ENCODE measurements around the gene B3GNT4. TPM values are rescaled to one million over a fixed set of nuclear protein-coding genes. Genes with fewer than 3 reads are reported as not detected.

B3GNT4 gene
- total and polyA plus RNA-seq, 2 of the 8 experiments (the other 6 are each of a cell fraction or from before 2014, with no cell fraction given), result 1.1 to 1.4 TPM

DNA sequence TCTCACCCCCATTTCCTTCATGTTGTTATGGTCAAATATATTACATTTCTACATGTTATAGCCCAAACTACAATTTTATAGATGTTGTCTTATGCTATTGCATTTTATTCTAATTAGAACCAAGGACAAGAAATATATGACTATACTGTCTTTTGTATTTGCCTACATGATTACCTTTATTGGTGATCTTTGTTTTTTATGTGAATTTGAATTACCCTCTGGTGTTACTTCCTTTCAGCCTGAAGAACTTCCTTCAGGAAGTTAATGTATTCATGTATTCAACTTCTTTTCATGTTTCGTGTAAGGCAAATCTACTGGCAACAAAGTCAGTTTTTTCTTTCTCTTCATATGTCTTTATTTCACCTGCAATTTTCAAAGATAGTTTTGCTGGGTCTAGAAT is 8.7 kb upstream of the B3GNT4 start:
- no peaks in the 10 kb centered on the region for H3K9me3 ChIP-seq (ENCODE audit: insufficient read depth in 2 of 2, low read depth in 1 of 2, low read length in 1 of 2)
- POLR2A ChIA-PET (ENCODE audit: partially characterized antibody), result interaction anchor here (0.8 kb wide), 1 partner anchor 114 kb away, joined by 5 read pairs; no protein-coding TSS in a partner anchor
- FAIRE-seq (no peak), DNase-seq (ENCODE audit: low read depth in 1 of 2, low spot score in 2 of 2) (no peak)
- H3K56ac ChIP-seq (replicated peaks; ENCODE audit: insufficient read length, low read depth, low read length), result no peak overlapping the region
- H4K8ac ChIP-seq (ENCODE audit: extremely low read depth, insufficient read depth, low read length), result no peak overlapping the region
- H2BK120ac ChIP-seq (replicated peaks; ENCODE audit: low read depth, low read length), result no peak overlapping the region
- H2BK5ac ChIP-seq (ENCODE audit: low read depth, low read length), result no peak overlapping the region
- H4K5ac ChIP-seq (ENCODE audit: insufficient read length, low read depth, low read length), result no peak overlapping the region
- H3K4me3 ChIP-seq (ENCODE audit: extremely low read depth in 1 of 4, insufficient read depth in 2 of 4, low read depth in 3 of 4, low read length in 4 of 4), result no peak overlapping the region
- H3K4me2 ChIP-seq (ENCODE audit: insufficient read depth in 1 of 2, low read depth in 2 of 2, low read length in 2 of 2), result no peak overlapping the region
- H2BK20ac ChIP-seq (ENCODE audit: low read length), result no peak overlapping the region
- no peaks in the 10 kb centered on the region for H3K79me1 ChIP-seq (ENCODE audit: low read depth, low read length)
- no peaks in the 10 kb centered on the region for H3K27me3 ChIP-seq (replicated peaks in 1 of 4; ENCODE audit: control insufficient read depth in 3 of 4, extremely low read depth in 1 of 4, insufficient read depth in 3 of 4, low read length in 3 of 4)
- no peaks in the 10 kb centered on the region for H3K79me2 ChIP-seq (ENCODE audit: control insufficient read depth in 1 of 2, insufficient read depth in 2 of 2, low read length in 2 of 2)
- H3K36me3 ChIP-seq (ENCODE audit: control insufficient read depth in 2 of 4, insufficient read depth in 4 of 4, low read length in 3 of 4), result no peaks in the 10 kb centered on the region
- no peak overlapping the region for H4K91ac ChIP-seq (replicated peaks; ENCODE audit: insufficient read length, low read length)
- no peak overlapping the region for H3K23ac ChIP-seq (ENCODE audit: insufficient read length)
- 90% methylated on average over 1 of the region's 1 CpG; no CpG with 5 or more reads in 1 of the 2 experiments for WGBS, 2 experiments (ENCODE audit: extremely low coverage in 1 of 2, insufficient coverage in 1 of 2, insufficient read length in 1 of 2, insufficient replicate concordance in 2 of 2, low coverage in 1 of 2, low lambda C conversion rate in 2 of 2, missing lambda C conversion rate in 1 of 2)
- no peak overlapping the region for H2AFZ ChIP-seq (ENCODE audit: low read length)
- no peaks in the 10 kb centered on the region for H3K4me1 ChIP-seq (replicated peaks in 1 of 4; ENCODE audit: control insufficient read depth in 3 of 4, insufficient read depth in 4 of 4, low read length in 3 of 4)
- no peak overlapping the region for H3K4ac ChIP-seq (replicated peaks; ENCODE audit: insufficient read length, low read depth, low read length)
- H3K14ac ChIP-seq (ENCODE audit: insufficient read length), result no peak overlapping the region
- no peak overlapping the region for H2BK15ac ChIP-seq (ENCODE audit: low read length)
- no peaks in the 10 kb centered on the region for H3K23me2 ChIP-seq (ENCODE audit: low read depth, low read length)
- no peak overlapping the region for H3K9ac ChIP-seq (replicated peaks in 1 of 4; ENCODE audit: extremely low read depth in 1 of 4, low read depth in 3 of 4, low read length in 3 of 4)
- H4K20me1 ChIP-seq (replicated peaks in 1 of 2; ENCODE audit: control insufficient read depth in 1 of 2, insufficient read depth in 2 of 2, low read length in 2 of 2), result no peaks in the 10 kb centered on the region
- no peak overlapping the region for H2AK5ac ChIP-seq (ENCODE audit: low read depth, low read length)
- no peak overlapping the region for H3K27ac ChIP-seq (ENCODE audit: low read depth, low read length)
- H2BK12ac ChIP-seq (ENCODE audit: low read depth, low read length), result no peak overlapping the region
- CTCF ChIA-PET (ENCODE audit: partially characterized antibody), result interaction anchor here (0.6 to 1.9 kb wide), 6 partner anchors 8 to 131 kb away, joined by 3 to 7 read pairs (median 3); no protein-coding TSS in a partner anchor
- H3K18ac ChIP-seq (ENCODE audit: extremely low read depth, low read length), result no peak overlapping the region
- no peak for TF ChIP-seq CHD2 (IDR thresholded peaks at IDR 0.05; ENCODE audit: low read length)
- TF ChIP-seq NRF1 (IDR thresholded peaks at IDR 0.05; ENCODE audit: low read depth, low read length), result no peak
- no peak for TF ChIP-seq EZH2 (IDR thresholded peaks at IDR 0.05; ENCODE audit: low read depth, low read length, severe bottlenecking)
- TF ChIP-seq GTF2F1 (IDR thresholded peaks at IDR 0.05; ENCODE audit: borderline replicate concordance, low read depth, low read length), result no peak
- TF ChIP-seq TAF7 (optimal IDR thresholded peaks at IDR 0.05; ENCODE audit: borderline replicate concordance, low read depth, low read length), result no peak
- no peak for TF ChIP-seq POLR2A (IDR thresholded peaks at IDR 0.05; ENCODE audit: control extremely low read depth in 1 of 2, low read depth in 2 of 2, low read length in 2 of 2)
- TF ChIP-seq SRF (IDR thresholded peaks at IDR 0.05; ENCODE audit: low read depth, low read length), result no peak
- TF ChIP-seq JUND (IDR thresholded peaks at IDR 0.05; ENCODE audit: low read length), result no peak
- TF ChIP-seq KDM5A (IDR thresholded peaks at IDR 0.05; ENCODE audit: low read length), result no peak
- TF ChIP-seq SAP30 (IDR thresholded peaks at IDR 0.05; ENCODE audit: insufficient read depth, insufficient replicate concordance, low read length), result no peak

All from H1 (cell line).